ENCODE data around the gene PKD2L1.
"Not testable (repeated sequence)": the region's sequence is repeated elsewhere in the genome, so short reads cannot be mapped to it uniquely, and the experiment has no call there.

PKD2L1 gene

DNA sequence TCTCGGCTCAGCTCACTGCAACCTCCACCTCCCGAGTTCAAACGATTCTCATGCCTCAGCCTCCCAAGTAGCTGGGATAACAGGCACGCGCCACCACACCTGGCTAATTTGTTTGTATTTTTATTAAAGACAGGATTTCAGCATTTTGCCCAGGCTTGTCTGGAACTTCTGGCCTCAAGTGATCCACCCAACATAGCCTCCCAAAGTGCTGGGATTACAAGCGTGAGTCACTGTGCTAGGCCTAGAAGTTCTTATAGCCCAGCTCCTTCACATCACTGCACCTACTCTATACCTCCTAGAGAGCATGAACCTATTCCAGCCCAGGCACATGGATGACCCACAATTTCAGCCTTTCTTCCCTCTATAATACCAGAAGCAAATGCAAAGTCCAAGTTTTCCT, 42.3 kb downstream of the PKD2L1 start:
- DNase-seq (ENCODE audit: low read depth in 1 of 2, low spot score in 1 of 2) = no peak

DNA sequence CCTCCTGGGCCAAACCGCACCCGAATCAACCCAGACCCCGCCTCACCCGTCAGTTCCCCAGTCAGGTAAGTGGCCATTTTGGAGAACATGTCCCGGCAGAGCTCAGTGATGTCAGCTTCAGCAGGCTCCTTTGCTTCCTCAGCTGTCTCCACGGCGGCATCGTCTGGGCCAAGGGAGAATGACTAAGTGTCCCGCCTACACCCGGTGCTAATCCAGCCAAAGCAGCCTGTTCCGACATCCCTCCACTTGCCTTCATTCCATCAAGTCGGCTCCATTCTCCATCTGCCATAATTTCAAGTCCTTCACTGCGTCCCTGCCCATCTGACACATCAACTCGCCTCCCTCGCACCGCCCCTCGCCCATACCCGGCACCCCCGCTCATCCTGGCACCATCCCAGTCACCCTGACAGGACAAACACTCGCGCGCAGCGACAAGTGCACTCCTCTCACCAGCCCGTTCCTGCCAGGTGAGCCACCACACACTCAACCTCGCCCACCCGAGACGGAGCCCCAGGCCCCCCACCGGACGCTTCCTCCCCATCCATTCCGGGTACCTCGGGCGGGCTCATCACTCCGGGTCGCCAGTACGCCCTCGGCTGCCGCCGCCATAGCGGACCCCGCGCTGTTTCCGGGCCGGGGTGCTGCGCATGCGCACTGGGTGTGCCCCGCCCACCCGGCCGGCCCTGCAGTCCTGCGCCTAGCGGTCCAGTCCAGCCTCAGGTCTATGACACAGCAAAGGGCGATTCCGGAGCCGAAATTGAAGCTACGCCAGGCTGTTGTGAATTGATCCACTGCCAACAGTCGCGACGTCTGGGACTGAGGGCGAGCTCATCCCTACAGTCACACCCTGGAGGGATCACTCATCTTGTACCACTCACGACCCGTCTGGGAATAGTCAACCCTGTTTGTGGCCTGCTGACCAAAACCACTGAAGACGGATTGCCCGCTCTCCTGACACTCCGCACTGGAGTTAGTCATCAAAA, 43.7 kb downstream of the PKD2L1 start, which contains the start of gene BLOC1S2:
TSS of gene BLOC1S2 (minus strand) at position 630 of the 983 bp plus-strand sequence. CDS start at position 609, 21 bp downstream.
- peak; percentile 84 to 85 for DNase-seq (ENCODE audit: low read depth in 1 of 2, low spot score in 1 of 2)

DNA sequence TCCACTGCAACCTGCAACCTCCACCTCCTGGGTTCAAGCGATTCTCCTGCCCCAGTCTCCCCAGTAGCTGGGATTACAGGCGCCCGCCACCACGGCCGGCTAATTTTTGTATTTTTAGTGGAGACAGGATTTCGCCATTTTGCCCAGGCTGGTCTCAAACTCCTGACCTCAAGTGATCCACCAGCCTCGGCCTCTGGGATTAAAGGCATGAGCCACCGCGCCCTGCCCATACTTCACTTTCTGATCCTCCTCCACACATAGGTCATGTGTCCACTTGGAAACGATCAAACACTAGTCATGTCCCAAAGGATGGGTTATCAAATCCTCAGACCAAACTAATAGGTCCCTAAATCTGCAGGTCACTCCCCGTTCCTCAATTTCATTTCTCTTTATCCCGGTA, 44.7 kb downstream of the PKD2L1 start:
- DNase-seq (ENCODE audit: low read depth in 1 of 2, low spot score in 1 of 2) = not testable (repeated sequence)

DNA sequence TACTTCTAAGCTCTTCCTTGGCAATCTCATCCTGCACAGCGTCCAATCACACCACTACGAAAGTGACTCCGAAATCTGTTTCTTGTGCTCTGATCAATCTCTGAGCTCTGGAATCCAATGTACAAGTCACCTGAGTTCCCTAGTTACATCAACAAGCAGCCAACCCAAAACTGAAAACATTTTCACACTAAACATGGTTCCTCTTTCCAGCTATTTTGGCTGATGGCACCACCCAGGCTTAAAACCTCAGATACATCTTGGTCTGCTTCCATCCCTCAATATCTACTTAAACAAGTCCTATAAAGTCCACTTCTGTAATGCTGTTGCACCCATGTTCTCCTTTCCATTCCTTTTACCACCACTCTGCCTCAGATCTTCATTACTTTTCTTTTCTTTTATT, 47.1 kb downstream of the PKD2L1 start:
- DNase-seq (ENCODE audit: low read depth in 1 of 2, low spot score in 1 of 2) = no peak

DNA sequence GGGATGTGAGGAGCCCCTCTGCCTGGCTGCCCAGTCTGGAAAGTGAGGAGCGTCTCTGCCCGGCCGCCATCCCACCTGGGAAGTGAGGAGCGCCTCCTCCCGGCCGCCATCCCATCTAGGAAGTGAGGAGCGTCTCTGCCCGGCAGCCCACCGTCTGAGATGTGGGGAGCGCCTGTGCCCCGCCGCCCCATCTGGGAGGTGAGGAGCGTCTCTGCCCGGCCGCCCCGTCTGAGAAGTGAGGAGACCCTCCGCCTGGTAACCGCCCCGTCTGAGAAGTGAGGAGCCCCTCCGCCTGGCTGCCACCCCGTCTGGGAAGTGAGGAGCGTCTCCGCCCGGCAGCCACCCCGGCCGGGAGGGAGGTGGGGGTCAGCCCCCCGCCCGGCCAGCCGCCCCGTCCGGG, 53.1 kb downstream of the PKD2L1 start:
- DNase-seq (ENCODE audit: low read depth in 1 of 2, low spot score in 1 of 2) = not testable (repeated sequence)

DNA sequence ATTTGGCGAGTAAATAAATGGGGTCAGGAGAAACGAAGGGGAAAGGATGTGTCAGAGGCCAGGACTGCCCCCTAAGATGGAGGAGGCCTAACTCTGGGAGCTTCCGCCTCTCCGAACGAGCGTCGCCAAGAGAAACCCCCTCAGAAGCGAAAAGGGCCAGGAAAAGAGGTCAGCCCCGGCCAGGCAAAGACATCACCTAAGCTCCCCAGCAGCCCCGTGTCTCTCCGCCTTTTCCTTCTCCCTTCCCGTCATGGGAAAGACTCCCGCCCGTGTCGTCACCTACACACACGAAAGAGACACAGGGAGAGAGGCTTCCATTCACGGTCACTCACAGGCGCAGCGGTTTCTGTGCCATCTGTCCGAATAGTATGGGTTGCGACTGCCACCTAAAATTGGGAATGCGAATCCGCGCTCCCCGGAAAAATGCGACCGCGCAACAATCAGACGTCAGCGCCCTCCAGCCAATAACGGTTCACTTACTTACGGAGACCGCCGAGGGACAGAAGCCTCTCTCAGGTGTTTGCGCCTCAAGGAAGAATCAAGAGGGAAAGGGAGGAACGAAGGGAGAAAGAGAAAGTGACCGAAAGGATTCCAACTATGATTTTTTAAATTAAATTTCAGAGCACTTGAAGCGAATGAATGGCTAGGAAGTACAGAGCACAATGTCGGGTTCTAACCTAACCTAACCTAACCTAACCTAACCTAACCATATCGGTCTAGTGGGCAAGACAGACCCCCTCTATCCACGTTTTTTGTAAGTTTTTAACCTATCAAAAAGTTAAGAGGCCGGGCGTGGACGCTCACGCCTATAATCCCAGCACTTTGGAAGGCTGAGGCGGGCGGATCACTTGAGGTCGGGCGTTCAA, 62.6 kb downstream of the PKD2L1 start, which contains the start of gene CWF19L1:
TSS of gene CWF19L1 (minus strand) at position 400 of the 866 bp plus-strand sequence. CDS start at position 355, 45 bp downstream.
- DNase-seq (ENCODE audit: low read depth in 1 of 2, low spot score in 1 of 2) = peak; percentile 40 to 61

DNA sequence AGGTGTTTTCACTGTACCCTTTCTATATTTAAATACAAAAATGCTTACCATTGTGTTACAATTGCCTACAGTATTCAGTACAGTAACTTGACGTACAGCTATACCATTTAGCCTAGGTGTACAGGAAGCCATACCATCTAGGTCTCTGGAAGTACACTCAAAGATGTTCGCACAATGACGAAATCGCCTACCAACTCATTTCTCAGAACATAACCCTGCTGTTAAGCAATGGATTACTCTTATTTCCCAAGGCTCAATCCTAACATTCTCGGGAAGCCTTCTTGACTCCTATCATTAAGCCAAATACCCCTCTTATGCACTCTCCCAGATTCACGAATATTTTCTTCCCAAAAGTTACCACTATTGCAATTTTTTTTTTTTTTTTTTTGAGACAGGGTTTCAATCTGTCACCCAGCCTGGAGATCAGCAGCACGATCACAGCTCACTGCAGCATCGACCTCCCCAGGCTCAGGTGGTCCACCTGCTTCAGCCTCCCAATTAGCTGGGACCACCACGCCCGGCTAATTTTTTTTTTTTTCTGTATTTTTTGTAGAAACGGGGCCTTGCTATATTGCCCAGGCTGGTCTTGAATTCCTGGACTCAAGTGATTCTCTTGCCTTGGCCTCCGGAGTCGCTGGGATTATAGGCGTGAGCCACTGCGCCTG, 64.1 kb downstream of the PKD2L1 start:
- no peak for DNase-seq (ENCODE audit: low read depth in 1 of 2, low spot score in 1 of 2)

DNA sequence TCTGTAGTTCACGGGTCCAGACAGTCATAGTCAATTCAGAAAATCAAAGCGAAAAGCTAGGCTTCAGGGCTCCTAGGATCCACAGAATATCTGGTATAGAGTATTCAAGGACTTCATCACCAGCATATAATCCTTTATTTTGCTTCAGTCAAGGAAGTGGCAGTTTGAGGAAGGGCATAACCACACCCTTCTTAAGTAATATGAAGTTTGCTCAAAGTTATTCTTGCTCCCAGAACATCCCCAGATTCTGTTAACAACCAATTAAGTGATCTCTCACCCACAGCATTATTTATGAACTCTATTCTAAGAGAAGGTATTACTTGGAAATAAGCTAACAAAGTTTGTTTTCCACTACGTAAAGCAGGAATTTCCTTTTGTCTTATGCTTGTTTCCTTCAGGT, 75.8 kb downstream of the PKD2L1 start:
- no peak for DNase-seq (ENCODE audit: low read depth in 1 of 2, low spot score in 1 of 2)

DNA sequence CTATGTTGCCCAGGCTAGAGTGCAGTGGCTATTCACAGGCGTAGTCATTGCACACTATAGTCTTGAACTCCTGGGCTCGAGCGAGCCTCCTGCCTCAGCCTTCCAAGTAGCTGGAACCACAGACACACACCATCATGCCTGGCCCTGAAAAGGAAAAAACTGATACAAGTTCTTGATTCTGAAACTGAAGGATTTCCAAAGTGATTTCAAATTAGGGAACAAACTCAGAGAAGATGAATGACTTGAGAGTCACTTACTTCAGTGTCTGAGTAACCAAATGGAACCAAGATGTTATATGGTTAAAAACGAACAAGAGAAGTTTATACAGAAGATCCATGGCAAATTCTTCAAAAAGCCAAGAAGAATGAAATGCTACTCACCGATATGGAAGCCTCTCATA, 77.0 kb downstream of the PKD2L1 start:
- no peak for DNase-seq (ENCODE audit: low read depth in 1 of 2, low spot score in 1 of 2)

DNA sequence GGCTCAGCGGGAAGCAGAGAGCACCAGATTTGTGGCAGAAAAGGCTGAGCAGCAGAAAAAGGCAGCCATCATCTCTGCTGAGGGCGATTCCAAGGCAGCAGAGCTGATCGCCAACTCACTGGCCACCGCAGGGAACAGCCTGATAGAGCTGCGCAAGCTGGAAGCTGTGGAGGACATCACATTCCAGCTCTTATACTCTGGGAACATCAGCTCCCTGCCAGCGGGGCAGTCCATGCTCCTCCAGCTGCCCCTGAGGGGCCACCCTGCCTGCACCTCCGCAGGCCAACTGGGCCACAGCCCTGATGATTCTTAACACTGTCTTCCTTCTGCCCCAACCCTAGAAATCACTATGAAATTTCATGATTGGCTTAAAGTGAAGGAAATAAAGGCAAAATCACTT, 81.2 kb downstream of the PKD2L1 start:
- no peak for DNase-seq (ENCODE audit: low read depth in 1 of 2, low spot score in 1 of 2)

DNA sequence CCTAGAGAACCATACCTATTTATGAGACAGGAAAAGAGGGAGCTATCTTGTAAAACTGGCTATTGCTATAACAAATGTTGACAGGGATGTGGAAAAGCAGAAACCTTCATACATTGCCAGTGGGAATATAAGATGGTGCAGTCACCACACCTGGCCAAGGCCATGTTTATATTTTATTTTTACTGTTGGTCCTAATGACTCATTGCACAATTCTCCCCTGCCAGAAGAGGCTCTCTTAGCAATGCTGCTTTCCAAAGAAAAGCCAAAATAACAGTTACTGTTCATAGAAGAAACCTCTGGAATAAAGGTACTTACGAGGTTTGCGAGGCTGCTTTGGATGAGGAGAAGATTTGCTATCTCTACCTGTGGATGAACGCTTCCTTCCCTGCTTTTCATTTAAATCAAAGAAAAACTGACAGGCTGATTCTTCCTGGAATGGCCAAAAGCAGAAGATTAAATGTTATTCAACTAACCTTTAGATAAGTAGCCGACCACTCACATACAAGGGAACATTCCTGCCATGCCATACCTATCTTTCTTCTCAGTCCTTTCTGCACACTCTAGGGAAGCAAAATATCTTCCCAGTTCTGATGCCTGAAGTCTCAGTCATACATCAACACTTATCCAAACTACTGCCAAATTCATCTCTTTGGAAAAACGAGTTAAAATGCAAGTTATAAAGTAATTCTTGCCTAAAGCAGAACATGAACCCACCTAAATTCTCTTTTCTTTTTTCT, 84.4 kb downstream of the PKD2L1 start:
- no peak for DNase-seq (ENCODE audit: low read depth in 1 of 2, low spot score in 1 of 2)

DNA sequence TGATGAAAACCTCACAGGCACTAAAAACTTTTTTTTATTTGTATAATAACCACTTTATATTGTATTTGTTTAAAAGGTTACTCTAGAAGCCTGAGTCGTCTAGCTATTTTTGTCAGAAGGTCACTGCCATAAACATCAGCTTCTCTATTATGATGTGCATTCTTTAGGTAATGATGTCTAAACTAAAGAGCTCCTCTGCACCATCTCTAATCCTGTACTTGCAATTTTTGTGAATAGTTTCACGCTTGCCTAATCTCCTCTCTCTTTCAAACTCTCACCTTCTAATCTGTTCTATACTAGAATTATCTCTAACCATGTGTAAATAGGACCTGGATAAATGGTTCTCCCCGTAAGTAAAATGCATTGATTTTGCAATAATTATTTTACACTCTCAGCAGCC, 90.2 kb downstream of the PKD2L1 start:
- no peak for DNase-seq (ENCODE audit: low read depth in 1 of 2, low spot score in 1 of 2)

DNA sequence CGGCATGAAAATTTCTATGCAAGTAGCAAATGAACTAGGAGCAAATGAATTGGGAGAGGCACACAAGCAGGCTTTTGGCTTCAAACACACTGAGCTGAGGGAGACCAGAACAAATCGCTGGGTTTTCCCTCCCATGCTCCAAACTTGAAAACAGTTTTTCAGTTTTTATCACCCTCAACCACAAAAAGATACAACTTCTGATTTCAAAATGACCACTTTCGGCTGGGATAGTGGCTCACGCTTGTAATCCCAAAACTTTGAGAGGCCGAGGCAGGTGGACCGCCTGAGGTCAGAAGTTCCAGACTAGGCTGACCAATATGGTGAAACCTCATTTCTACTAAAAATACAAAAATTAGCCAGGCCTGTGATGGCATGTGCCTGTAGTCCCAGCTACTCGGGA, 91.6 kb downstream of the PKD2L1 start:
- DNase-seq (ENCODE audit: low read depth in 1 of 2, low spot score in 1 of 2) = no peak
